BLaER1 treated with 17β-estradiol and CSF1 and Interleukin-3, amounts not matched to agents 10 nM and 100 nM (cell line): Measurements from ENCODE around the gene BTAF1.

Experiments used
- H3K27ac ChIP-seq, 11 experiments: shearing (Covaris generic); formaldehyde crosslinking; 2 replicates each; pipeline ENCODE4 v1.8.1; 2022
- H3K27me3 ChIP-seq, 11 experiments: shearing (Covaris generic); formaldehyde crosslinking; 2 replicates each; pipeline ENCODE4 v1.8.1; 2022
- H3K36me3 ChIP-seq, 11 experiments: shearing (Covaris generic); formaldehyde crosslinking; 2 replicates each; pipeline ENCODE4 v1.8.1; 2022
- H3K4me1 ChIP-seq, 10 experiments: shearing (Covaris generic); formaldehyde crosslinking; 2 replicates each; pipeline ENCODE4 v1.8.1; 2022
- H3K4me2 ChIP-seq, 11 experiments: shearing (Covaris generic); formaldehyde crosslinking; 2 replicates each; pipeline ENCODE4 v1.8.1; 2022
- H3K4me3 ChIP-seq, 10 experiments: shearing (Covaris generic); formaldehyde crosslinking; 2 replicates each; pipeline ENCODE4 v1.8.1; 2022
- H3K9ac ChIP-seq, 11 experiments: shearing (Covaris generic); formaldehyde crosslinking; 2 replicates each; pipeline ENCODE4 v1.8.1; 2022
- H3K9me3 ChIP-seq, 11 experiments: shearing (Covaris generic); formaldehyde crosslinking; replicated peaks in 1 of 11; 2 replicates each; pipeline ENCODE4 v1.8.1; 2022
- H4K20me1 ChIP-seq, 11 experiments: shearing (Covaris generic); formaldehyde crosslinking; 2 replicates each; pipeline ENCODE4 v1.8.1; 2022
- Cebpa-rat ChIP-seq, 11 experiments: shearing (Covaris generic); IDR thresholded peaks; 2 replicates each; pipeline ENCODE4 v1.8.1; 2022

Gene BTAF1

GRCh38 chr10:91901784-91902677 lies 21.5 kb upstream of the BTAF1 start:
- Histone ChIP-seq H3K4me2 (peak overlapping the region; percentile 37 to 86 (median 70); a peak in 21 of 22 replicates), H3K27ac (peak overlapping the region in 10 of 11 experiments; percentile 62 to 83 (median 76); a peak in 20 of 22 replicates), H3K9ac (peak overlapping the region in 9 of 11 experiments; percentile 5 to 60 (median 48); a peak in 12 of 22 replicates), H4K20me1 (no peaks in the 10 kb centered on the region), H3K27me3 (no peaks in the 10 kb centered on the region), H3K4me3 (peak overlapping the region in 4 of 10 experiments; percentile 2 to 51 (median 22); a peak in 3 of 20 replicates), H3K9me3 (peaks cover 0 to 3% (median 0%) of the 10 kb centered on the region in 11 experiments; a peak in 1 of 22 replicates), H3K36me3 (peaks cover 0 to 14% (median 0%) of the 10 kb centered on the region in 11 experiments; a peak in 3 of 22 replicates), H3K4me1 (peaks cover 11 to 50% (median 35%) of the 10 kb centered on the region in 10 experiments)
- peak in 2 of 11 experiments; percentile 28 to 69; a peak in 4 of 22 replicates for TF ChIP-seq Cebpa-rat (IDR thresholded peaks at IDR 0.05)

- no peaks in the 10 kb centered on the region for H3K27me3 ChIP-seq
- no peak for TF ChIP-seq Cebpa-rat (IDR thresholded peaks at IDR 0.05)
- H3K36me3 ChIP-seq: peaks cover 0 to 14% (median 0%) of the 10 kb centered on the region in 11 experiments; a peak in 3 of 22 replicates
- H3K4me2 ChIP-seq: peak overlapping the region; percentile 84 to 96 (median 93); a peak in 21 of 22 replicates
- H3K4me1 ChIP-seq: peaks cover 27 to 46% (median 34%) of the 10 kb centered on the region in 10 experiments
- no peaks in the 10 kb centered on the region for H3K9me3 ChIP-seq
- peak overlapping the region in 8 of 11 experiments; percentile 77 to 89 (median 85); a peak in 11 of 22 replicates for H3K9ac ChIP-seq
- H3K4me3 ChIP-seq: peak overlapping the region in 9 of 10 experiments; percentile 72 to 95 (median 84); a peak in 16 of 20 replicates
- H4K20me1 ChIP-seq: no peaks in the 10 kb centered on the region
- no peak overlapping the region for H3K27ac ChIP-seq
These were observed 16.5 kb upstream of the BTAF1 start for GRCh38 chr10:91907033-91907594.

GRCh38 chr10:91907914-91908336 lies 15.6 kb upstream of the BTAF1 start:
- Histone ChIP-seq H3K4me1 (peaks cover 19 to 38% (median 26%) of the 10 kb centered on the region in 10 experiments), H3K4me2 (peak overlapping the region; percentile 84 to 96 (median 93)), H3K27ac (peak overlapping the region; percentile 49 to 89 (median 85); a peak in 21 of 22 replicates), H3K4me3 (peak overlapping the region; percentile 72 to 96 (median 86)), H3K9ac (peak overlapping the region; percentile 77 to 91 (median 85)), H3K36me3 (peaks cover 0 to 14% (median 0%) of the 10 kb centered on the region in 11 experiments; a peak in 3 of 22 replicates), H3K27me3 (no peaks in the 10 kb centered on the region), H3K9me3 (no peaks in the 10 kb centered on the region), H4K20me1 (no peaks in the 10 kb centered on the region)
- TF ChIP-seq Cebpa-rat (IDR thresholded peaks at IDR 0.05): no peak

- peak overlapping the region; percentile 49 to 89 (median 85); a peak in 21 of 22 replicates for H3K27ac ChIP-seq
These were observed 15.0 kb upstream of the BTAF1 start for GRCh38 chr10:91908337-91909116.

GRCh38 chr10:91909117-91909677 lies 14.4 kb upstream of the BTAF1 start, which contains the start of gene FGFBP3:
Gene FGFBP3 (minus strand): TSS chr10:91909486. CDS start chr10:91908969, 517 bp downstream.
- peaks cover 0 to 14% (median 0%) of the 10 kb centered on the region in 11 experiments; a peak in 3 of 22 replicates for H3K36me3 ChIP-seq
- no peak for TF ChIP-seq Cebpa-rat (IDR thresholded peaks at IDR 0.05)
- H3K27ac ChIP-seq: peak within 1 kb of the TSS; percentile 49 to 89 (median 85); a peak in 21 of 22 replicates
- H4K20me1 ChIP-seq: no peaks in the 10 kb centered on the region
- H3K27me3 ChIP-seq: no peaks in the 10 kb centered on the region
- no peaks in the 10 kb centered on the region for H3K9me3 ChIP-seq
- peak within 1 kb of the TSS; percentile 72 to 96 (median 86) for H3K4me3 ChIP-seq
- H3K4me1 ChIP-seq: peaks cover 16 to 29% (median 23%) of the 10 kb centered on the region in 10 experiments
- peak within 1 kb of the TSS; percentile 77 to 91 (median 85) for H3K9ac ChIP-seq
- peak within 1 kb of the TSS; percentile 84 to 96 (median 93) for H3K4me2 ChIP-seq

More at GRCh38 chr10:91908337-91909116, 15.0 kb upstream of the BTAF1 start:
- Histone ChIP-seq H3K9ac (peak overlapping the region; percentile 77 to 91 (median 85)), H3K4me2 (peak overlapping the region; percentile 84 to 96 (median 93)), H3K36me3 (peaks cover 0 to 14% (median 0%) of the 10 kb centered on the region in 11 experiments; a peak in 3 of 22 replicates), H3K4me3 (peak overlapping the region; percentile 72 to 96 (median 86)), H3K4me1 (peaks cover 16 to 32% (median 26%) of the 10 kb centered on the region in 10 experiments), H3K9me3 (no peaks in the 10 kb centered on the region), H3K27me3 (no peaks in the 10 kb centered on the region), H4K20me1 (no peaks in the 10 kb centered on the region)
- TF ChIP-seq Cebpa-rat (IDR thresholded peaks at IDR 0.05): no peak

DNA sequence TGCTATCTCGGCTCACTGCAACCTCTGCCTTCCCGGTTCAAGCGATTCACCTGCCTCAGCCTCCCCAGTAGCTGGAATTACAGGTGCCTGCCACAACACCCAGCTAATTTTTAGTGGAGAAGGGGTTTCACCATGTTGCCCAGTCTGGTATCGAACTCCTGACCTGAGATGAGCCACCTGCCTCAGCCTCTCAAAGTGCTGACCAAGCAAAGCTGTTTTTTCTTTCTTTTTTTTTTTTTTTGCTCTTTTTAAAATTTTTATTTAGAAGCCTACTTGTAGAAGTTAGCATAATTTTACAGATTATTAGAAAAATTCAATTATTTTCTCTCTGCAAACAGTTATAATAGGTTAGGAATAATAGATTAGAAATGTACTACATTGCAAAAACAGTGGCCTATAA lies 13.1 kb upstream of the BTAF1 start:
- H3K4me2 ChIP-seq: peak overlapping the region in 8 of 11 experiments; percentile 28 to 96 (median 92); a peak in 9 of 22 replicates
- H3K9ac ChIP-seq: 0 out of 22 replicates have a peak overlapping the region, but pooled peaks of 1 of the 11 experiments have one; percentile 17
- H3K36me3 ChIP-seq: peaks cover 0 to 14% (median 0%) of the 10 kb centered on the region in 11 experiments; a peak in 3 of 22 replicates
- no peak for TF ChIP-seq Cebpa-rat (IDR thresholded peaks at IDR 0.05)
- no peaks in the 10 kb centered on the region for H3K9me3 ChIP-seq
- no peak overlapping the region for H3K27ac ChIP-seq
- H3K4me1 ChIP-seq: peaks cover 16 to 29% (median 22%) of the 10 kb centered on the region in 10 experiments
- H3K4me3 ChIP-seq: no peak overlapping the region
- no peaks in the 10 kb centered on the region for H4K20me1 ChIP-seq
- no peaks in the 10 kb centered on the region for H3K27me3 ChIP-seq

DNA sequence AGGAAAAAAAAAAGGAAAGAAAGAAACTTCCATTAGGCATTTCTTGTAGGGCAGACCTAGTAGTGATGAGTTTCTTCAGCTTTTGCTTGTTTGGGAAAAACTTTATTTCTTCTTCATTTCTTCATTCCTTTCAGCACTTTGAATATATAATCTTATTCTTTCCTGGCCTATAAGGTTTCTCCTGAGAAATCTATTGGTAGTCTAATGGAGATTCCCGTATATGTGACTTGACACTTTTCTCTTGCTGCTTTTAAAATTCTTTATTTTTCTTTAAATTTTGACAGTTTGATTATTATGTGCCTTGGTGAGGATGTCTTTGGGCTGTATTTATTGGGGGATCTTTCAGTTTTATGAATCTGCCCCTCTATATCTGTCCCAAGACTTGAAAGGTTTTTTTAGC lies 3.9 kb upstream of the BTAF1 start:
- Histone ChIP-seq H3K27me3 (no peaks in the 10 kb centered on the region), H3K9me3 (peaks cover 8 to 19% (median 16%) of the 10 kb centered on the region in 11 experiments; a peak in 19 of 22 replicates), H3K4me3 (no peak overlapping the region), H3K27ac (no peak overlapping the region), H3K36me3 (no peaks in the 10 kb centered on the region), H3K4me1 (peaks cover 4 to 9% (median 8%) of the 10 kb centered on the region in 10 experiments; a peak in 19 of 20 replicates), H3K9ac (no peak overlapping the region), H3K4me2 (no peak overlapping the region), H4K20me1 (peaks cover 1 to 9% (median 4%) of the 10 kb centered on the region in 11 experiments; a peak in 13 of 22 replicates)
- TF ChIP-seq Cebpa-rat (IDR thresholded peaks at IDR 0.05): no peak
